HEK293 (cell line): ENCODE results near the gene ROCK1.

ENCODE experiments used
- BCL11A ChIP-seq: fragments of 450-650 bp; formaldehyde crosslinking; IDR thresholded peaks from 2 replicates; pipeline ENCODE4 v1.5.1; 2016; ENCODE audit warnings: low read depth, missing biosample characterization, missing genetic modification characterization
- GLIS1 ChIP-seq: fragments of 450-650 bp; formaldehyde crosslinking; IDR thresholded peaks from 2 replicates; pipeline ENCODE4 v1.5.1; 2016; ENCODE audit warnings: missing biosample characterization, missing genetic modification characterization
- HOXC10 ChIP-seq: sonication (generic); formaldehyde crosslinking; IDR thresholded peaks from 2 replicates; pipeline ENCODE4 v1.8.1; 2023; ENCODE audit warnings: mild to moderate bottlenecking, missing genetic modification reagents
- HOXD13 ChIP-seq: sonication (generic); formaldehyde crosslinking; IDR thresholded peaks from 2 replicates; pipeline ENCODE4 v1.8.0; 2022; ENCODE audit warnings: missing genetic modification reagents, borderline replicate concordance
- KLF1 ChIP-seq: fragments of 450-650 bp; formaldehyde crosslinking; IDR thresholded peaks from 2 replicates; pipeline ENCODE4 v1.5.1; 2016; ENCODE audit warnings: missing biosample characterization, missing genetic modification characterization
- MZF1 ChIP-seq: fragments of 450-650 bp; formaldehyde crosslinking; IDR thresholded peaks from 2 replicates; pipeline ENCODE4 v1.5.1; 2017; ENCODE audit warnings: missing biosample characterization, missing genetic modification characterization, borderline replicate concordance
- OSR2 ChIP-seq: fragments of 450-650 bp; formaldehyde crosslinking; IDR thresholded peaks from 2 replicates; pipeline ENCODE4 v1.5.1; 2016; ENCODE audit warnings: missing biosample characterization, missing genetic modification characterization
- SCRT1 ChIP-seq: fragments of 450-650 bp; formaldehyde crosslinking; IDR thresholded peaks from 2 replicates; pipeline ENCODE4 v1.5.1; 2016; ENCODE audit warnings: missing biosample characterization, missing genetic modification characterization, borderline replicate concordance
- YY1 ChIP-seq: fragments of 450-650 bp; formaldehyde crosslinking; IDR thresholded peaks from 2 replicates; pipeline ENCODE4 v1.5.1; 2018; ENCODE audit warnings: missing biosample characterization, missing genetic modification characterization
- ZBTB1 ChIP-seq: fragments of 450-650 bp; formaldehyde crosslinking; IDR thresholded peaks from 2 replicates; pipeline ENCODE4 v1.5.1; 2016; ENCODE audit warnings: missing biosample characterization, missing genetic modification characterization
- ZEB2 ChIP-seq: fragments of 450-650 bp; formaldehyde crosslinking; IDR thresholded peaks from 2 replicates; pipeline ENCODE4 v1.5.1; 2016; ENCODE audit warnings: missing biosample characterization, missing genetic modification characterization
- ZIC2 ChIP-seq: fragments of 450-650 bp; formaldehyde crosslinking; IDR thresholded peaks from 2 replicates; pipeline ENCODE4 v1.5.1; 2016; ENCODE audit warnings: missing biosample characterization, missing genetic modification characterization
- ZNF112 ChIP-seq: fragments of 450-650 bp; formaldehyde crosslinking; IDR thresholded peaks from 2 replicates; pipeline ENCODE4 v1.5.0; 2017; ENCODE audit warnings: missing biosample characterization, missing genetic modification characterization
- ZNF114 ChIP-seq: fragments of 450-650 bp; formaldehyde crosslinking; IDR thresholded peaks from 2 replicates; pipeline ENCODE4 v1.5.0; 2017; ENCODE audit warnings: missing biosample characterization, missing genetic modification characterization
- ZNF133 ChIP-seq: fragments of 450-650 bp; formaldehyde crosslinking; IDR thresholded peaks from 2 replicates; pipeline ENCODE4 v1.5.1; 2016; ENCODE audit warnings: missing biosample characterization, missing genetic modification characterization
- ZNF2 ChIP-seq: fragments of 450-650 bp; formaldehyde crosslinking; IDR thresholded peaks from 2 replicates; pipeline ENCODE4 v1.5.1; 2016; ENCODE audit warnings: missing biosample characterization, missing genetic modification characterization
- ZNF202 ChIP-seq: fragments of 450-650 bp; formaldehyde crosslinking; IDR thresholded peaks from 2 replicates; pipeline ENCODE4 v1.5.1; 2016; ENCODE audit warnings: missing biosample characterization, missing genetic modification characterization, borderline replicate concordance
- ZNF211 ChIP-seq: fragments of 450-650 bp; formaldehyde crosslinking; IDR thresholded peaks from 2 replicates; pipeline ENCODE4 v1.5.1; 2016; ENCODE audit warnings: low read depth, missing biosample characterization, missing genetic modification characterization
- ZNF239 ChIP-seq: fragments of 450-650 bp; formaldehyde crosslinking; IDR thresholded peaks from 2 replicates; pipeline ENCODE4 v1.5.1; 2016; ENCODE audit warnings: missing biosample characterization, missing genetic modification characterization
- ZNF335 ChIP-seq: fragments of 450-650 bp; formaldehyde crosslinking; conservative IDR thresholded peaks from 2 replicates; pipeline ENCODE4 v1.5.1; 2016; ENCODE audit warnings: missing biosample characterization, missing genetic modification characterization
- ZNF350 ChIP-seq: fragments of 450-650 bp; formaldehyde crosslinking; IDR thresholded peaks from 2 replicates; pipeline ENCODE4 v1.5.0; 2017; ENCODE audit warnings: missing biosample characterization, mild to moderate bottlenecking, missing genetic modification characterization
- ZNF366 ChIP-seq: fragments of 450-650 bp; formaldehyde crosslinking; conservative IDR thresholded peaks from 2 replicates; pipeline ENCODE4 v1.5.1; 2016; ENCODE audit warnings: missing biosample characterization, missing genetic modification characterization
- ZNF426 ChIP-seq: fragments of 450-650 bp; formaldehyde crosslinking; IDR thresholded peaks from 2 replicates; pipeline ENCODE4 v1.5.1; 2017; ENCODE audit warnings: missing biosample characterization, missing genetic modification characterization, mild to moderate bottlenecking, inconsistent platforms, moderate library complexity
- ZNF530 ChIP-seq: fragments of 450-650 bp; formaldehyde crosslinking; IDR thresholded peaks from 2 replicates; pipeline ENCODE4 v1.5.1; 2016; ENCODE audit warnings: low read depth, missing biosample characterization, missing genetic modification characterization
- ZNF629 ChIP-seq: fragments of 450-650 bp; formaldehyde crosslinking; IDR thresholded peaks from 2 replicates; pipeline ENCODE4 v1.5.1; 2017; ENCODE audit warnings: missing biosample characterization, missing genetic modification characterization
- ZNF658 ChIP-seq: fragments of 450-650 bp; formaldehyde crosslinking; IDR thresholded peaks from 2 replicates; pipeline ENCODE4; 2016; ENCODE audit warnings: missing biosample characterization, missing genetic modification characterization
- ZNF747 ChIP-seq: fragments of 450-650 bp; formaldehyde crosslinking; IDR thresholded peaks from 2 replicates; pipeline ENCODE4 v1.5.1; 2016; ENCODE audit warnings: missing biosample characterization, missing genetic modification characterization
- ZNF768 ChIP-seq: fragments of 450-650 bp; formaldehyde crosslinking; IDR thresholded peaks from 2 replicates; pipeline ENCODE4 v1.5.1; 2018; ENCODE audit warnings: missing biosample characterization, mild to moderate bottlenecking, missing genetic modification characterization
- ZNF785 ChIP-seq: fragments of 450-650 bp; formaldehyde crosslinking; IDR thresholded peaks from 2 replicates; pipeline ENCODE4 v1.5.1; 2016; ENCODE audit warnings: missing biosample characterization, missing genetic modification characterization
- ZNF792 ChIP-seq: fragments of 450-650 bp; formaldehyde crosslinking; IDR thresholded peaks from 2 replicates; pipeline ENCODE4 v1.5.1; 2016; ENCODE audit warnings: missing biosample characterization, missing genetic modification characterization
- ZSCAN30 ChIP-seq: fragments of 450-650 bp; IDR thresholded peaks from 2 replicates; pipeline ENCODE4 v1.5.1; 2018; ENCODE audit warnings: missing biosample characterization, mild to moderate bottlenecking, missing genetic modification characterization, moderate library complexity
- TF ChIP-seq, protein P1 (sequence below): fragments of 450-650 bp; formaldehyde crosslinking; IDR thresholded peaks from 2 replicates; pipeline ENCODE4 v1.5.1; 2017; ENCODE audit warnings: missing biosample characterization, missing genetic modification characterization
- TF ChIP-seq, protein P2 (sequence below): fragments of 450-650 bp; formaldehyde crosslinking; IDR thresholded peaks from 2 replicates; pipeline ENCODE4 v1.5.1; 2016; ENCODE audit warnings: missing biosample characterization, missing genetic modification characterization
- TF ChIP-seq, protein P3 (sequence below): fragments of 450-650 bp; formaldehyde crosslinking; IDR thresholded peaks from 2 replicates; pipeline ENCODE4 v1.5.1; 2017; ENCODE audit warnings: missing biosample characterization, missing genetic modification characterization
- TF ChIP-seq, protein P4 (sequence below): fragments of 450-650 bp; formaldehyde crosslinking; IDR thresholded peaks from 2 replicates; pipeline ENCODE4 v1.5.1; 2016; ENCODE audit warnings: missing biosample characterization, missing genetic modification characterization
- TF ChIP-seq, protein P5 (sequence below): fragments of 450-650 bp; formaldehyde crosslinking; optimal IDR thresholded peaks from 2 replicates; pipeline ENCODE3; 2016; ENCODE audit warnings: missing biosample characterization, mild to moderate bottlenecking, missing genetic modification characterization

ROCK1 gene

DNA sequence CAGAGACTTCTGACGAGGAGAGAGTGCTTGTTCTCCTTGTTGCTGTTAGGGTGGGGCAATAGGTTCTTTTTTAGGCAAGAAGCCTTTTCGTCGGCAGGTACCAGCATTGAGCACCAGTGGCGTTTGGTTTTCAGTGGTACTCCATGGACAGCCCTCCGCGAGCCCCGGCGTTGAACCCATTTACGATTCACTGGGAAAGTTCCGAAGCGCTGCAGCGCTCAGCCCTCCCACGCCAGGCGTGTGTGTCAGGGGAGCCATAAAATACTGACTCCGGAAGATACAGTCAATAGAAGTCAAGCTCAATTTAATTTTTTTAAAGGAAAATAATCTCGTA, 494 bp upstream of the ROCK1 start (continued):
- TF ChIP-seq MZF1 (tag by site-specific recombination) = no peak
- TF ChIP-seq ZBTB1 = no peak
- 0 out of 2 replicates have a peak, but pooled peaks have one; percentile 62 for TF ChIP-seq ZSCAN30 (tag by site-specific recombination)
- no peak for TF ChIP-seq ZEB2 (tag by site-specific recombination)
- TF ChIP-seq, protein P1, sequence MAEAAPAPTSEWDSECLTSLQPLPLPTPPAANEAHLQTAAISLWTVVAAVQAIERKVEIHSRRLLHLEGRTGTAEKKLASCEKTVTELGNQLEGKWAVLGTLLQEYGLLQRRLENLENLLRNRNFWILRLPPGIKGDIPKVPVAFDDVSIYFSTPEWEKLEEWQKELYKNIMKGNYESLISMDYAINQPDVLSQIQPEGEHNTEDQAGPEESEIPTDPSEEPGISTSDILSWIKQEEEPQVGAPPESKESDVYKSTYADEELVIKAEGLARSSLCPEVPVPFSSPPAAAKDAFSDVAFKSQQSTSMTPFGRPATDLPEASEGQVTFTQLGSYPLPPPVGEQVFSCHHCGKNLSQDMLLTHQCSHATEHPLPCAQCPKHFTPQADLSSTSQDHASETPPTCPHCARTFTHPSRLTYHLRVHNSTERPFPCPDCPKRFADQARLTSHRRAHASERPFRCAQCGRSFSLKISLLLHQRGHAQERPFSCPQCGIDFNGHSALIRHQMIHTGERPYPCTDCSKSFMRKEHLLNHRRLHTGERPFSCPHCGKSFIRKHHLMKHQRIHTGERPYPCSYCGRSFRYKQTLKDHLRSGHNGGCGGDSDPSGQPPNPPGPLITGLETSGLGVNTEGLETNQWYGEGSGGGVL (tag by site-specific recombination) = no peak
- no peak for TF ChIP-seq BCL11A (tag by site-specific recombination)
- TF ChIP-seq ZIC2 = no peak
- TF ChIP-seq ZNF792 (tag by site-specific recombination) = no peak
- no peak for TF ChIP-seq ZNF426 (tag by site-specific recombination)
- no peak for TF ChIP-seq SCRT1 (tag by site-specific recombination)
- TF ChIP-seq ZNF2 (tag by site-specific recombination) = no peak
- TF ChIP-seq OSR2 (tag by site-specific recombination) = no peak
- no peak for TF ChIP-seq ZNF239
- no peak; the same call in 1 of the 2 replicates for TF ChIP-seq GLIS1
- TF ChIP-seq, protein P2, sequence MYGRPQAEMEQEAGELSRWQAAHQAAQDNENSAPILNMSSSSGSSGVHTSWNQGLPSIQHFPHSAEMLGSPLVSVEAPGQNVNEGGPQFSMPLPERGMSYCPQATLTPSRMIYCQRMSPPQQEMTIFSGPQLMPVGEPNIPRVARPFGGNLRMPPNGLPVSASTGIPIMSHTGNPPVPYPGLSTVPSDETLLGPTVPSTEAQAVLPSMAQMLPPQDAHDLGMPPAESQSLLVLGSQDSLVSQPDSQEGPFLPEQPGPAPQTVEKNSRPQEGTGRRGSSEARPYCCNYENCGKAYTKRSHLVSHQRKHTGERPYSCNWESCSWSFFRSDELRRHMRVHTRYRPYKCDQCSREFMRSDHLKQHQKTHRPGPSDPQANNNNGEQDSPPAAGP (tag by site-specific recombination) = no peak
- no peak for TF ChIP-seq KLF1 (tag by site-specific recombination)
- TF ChIP-seq ZNF785 (tag by site-specific recombination) = no peak
- no peak for TF ChIP-seq HOXC10
- TF ChIP-seq YY1 (tag by site-specific recombination) = no peak
- TF ChIP-seq ZNF133 (tag by site-specific recombination) = no peak
- no peak for TF ChIP-seq ZNF658
- TF ChIP-seq ZNF366 = no peak
- TF ChIP-seq, protein P3, sequence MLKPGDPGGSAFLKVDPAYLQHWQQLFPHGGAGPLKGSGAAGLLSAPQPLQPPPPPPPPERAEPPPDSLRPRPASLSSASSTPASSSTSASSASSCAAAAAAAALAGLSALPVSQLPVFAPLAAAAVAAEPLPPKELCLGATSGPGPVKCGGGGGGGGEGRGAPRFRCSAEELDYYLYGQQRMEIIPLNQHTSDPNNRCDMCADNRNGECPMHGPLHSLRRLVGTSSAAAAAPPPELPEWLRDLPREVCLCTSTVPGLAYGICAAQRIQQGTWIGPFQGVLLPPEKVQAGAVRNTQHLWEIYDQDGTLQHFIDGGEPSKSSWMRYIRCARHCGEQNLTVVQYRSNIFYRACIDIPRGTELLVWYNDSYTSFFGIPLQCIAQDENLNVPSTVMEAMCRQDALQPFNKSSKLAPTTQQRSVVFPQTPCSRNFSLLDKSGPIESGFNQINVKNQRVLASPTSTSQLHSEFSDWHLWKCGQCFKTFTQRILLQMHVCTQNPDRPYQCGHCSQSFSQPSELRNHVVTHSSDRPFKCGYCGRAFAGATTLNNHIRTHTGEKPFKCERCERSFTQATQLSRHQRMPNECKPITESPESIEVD (tag by site-specific recombination) = no peak
- no peak for TF ChIP-seq HOXD13 (CRISPR knock-in tag)
- TF ChIP-seq, protein P4, sequence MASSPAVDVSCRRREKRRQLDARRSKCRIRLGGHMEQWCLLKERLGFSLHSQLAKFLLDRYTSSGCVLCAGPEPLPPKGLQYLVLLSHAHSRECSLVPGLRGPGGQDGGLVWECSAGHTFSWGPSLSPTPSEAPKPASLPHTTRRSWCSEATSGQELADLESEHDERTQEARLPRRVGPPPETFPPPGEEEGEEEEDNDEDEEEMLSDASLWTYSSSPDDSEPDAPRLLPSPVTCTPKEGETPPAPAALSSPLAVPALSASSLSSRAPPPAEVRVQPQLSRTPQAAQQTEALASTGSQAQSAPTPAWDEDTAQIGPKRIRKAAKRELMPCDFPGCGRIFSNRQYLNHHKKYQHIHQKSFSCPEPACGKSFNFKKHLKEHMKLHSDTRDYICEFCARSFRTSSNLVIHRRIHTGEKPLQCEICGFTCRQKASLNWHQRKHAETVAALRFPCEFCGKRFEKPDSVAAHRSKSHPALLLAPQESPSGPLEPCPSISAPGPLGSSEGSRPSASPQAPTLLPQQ (tag by site-specific recombination) = peak; percentile 32; the same call in 1 of the 2 replicates
- TF ChIP-seq ZNF211 (tag by site-specific recombination) = no peak
- no peak for TF ChIP-seq ZNF114 (tag by site-specific recombination)
- TF ChIP-seq ZNF629 (tag by site-specific recombination) = peak; percentile 27; the same call in 1 of the 2 replicates
- no peak for TF ChIP-seq ZNF530
- no peak for TF ChIP-seq ZNF202 (tag by site-specific recombination)
- no peak for TF ChIP-seq ZNF112
- TF ChIP-seq ZNF768 (tag by site-specific recombination) = no peak
- TF ChIP-seq ZNF350 (tag by site-specific recombination) = no peak
- TF ChIP-seq ZNF335 = peak; percentile 84
- TF ChIP-seq ZNF747 (tag by site-specific recombination) = no peak
- TF ChIP-seq, protein P5, sequence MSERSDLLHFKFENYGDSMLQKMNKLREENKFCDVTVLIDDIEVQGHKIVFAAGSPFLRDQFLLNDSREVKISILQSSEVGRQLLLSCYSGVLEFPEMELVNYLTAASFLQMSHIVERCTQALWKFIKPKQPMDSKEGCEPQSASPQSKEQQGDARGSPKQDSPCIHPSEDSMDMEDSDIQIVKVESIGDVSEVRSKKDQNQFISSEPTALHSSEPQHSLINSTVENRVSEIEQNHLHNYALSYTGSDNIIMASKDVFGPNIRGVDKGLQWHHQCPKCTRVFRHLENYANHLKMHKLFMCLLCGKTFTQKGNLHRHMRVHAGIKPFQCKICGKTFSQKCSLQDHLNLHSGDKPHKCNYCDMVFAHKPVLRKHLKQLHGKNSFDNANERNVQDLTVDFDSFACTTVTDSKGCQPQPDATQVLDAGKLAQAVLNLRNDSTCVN (tag by site-specific recombination) = no peak
